B cell (primary cell): Measurements from ENCODE around the gene CCL15. TPM values are rescaled to one million over a fixed set of nuclear protein-coding genes. Genes with fewer than 3 reads are reported as not detected.

ENCODE experiments used
- ATAC-seq: fragments of 200-7000 bp; cut with Tn5 transposase; one replicate; pipeline ENCODE4 v1.10.0; 2021; ENCODE audit warnings: low read depth, mild to moderate bottlenecking, moderate number of reproducible peaks, moderate library complexity
- CTCF ChIA-PET: fragments of 350-600 bp; sonication (Branson Sonifier 250); formaldehyde crosslinking; loops from one replicate; lab custom pipeline; 2021; ENCODE audit warnings: antibody characterized with exemption, inconsistent platforms; lab: Charles Lee
- POLR2A ChIA-PET: fragments of 350-600 bp; sonication (Branson Sonifier 250); formaldehyde crosslinking; loops from one replicate; lab custom pipeline; 2021; ENCODE audit warnings: antibody characterized with exemption; lab: Charles Lee
- DNase-seq: peaks from one replicate; pipeline ENCODE4 v3.0.0; 2013
- H2AFZ ChIP-seq: 2 replicates; pipeline ENCODE4 v1.6.1; 2012; ENCODE audit warnings: mild to moderate bottlenecking, low read depth, low read length; ENCODE audit not compliant: insufficient read depth, poor library complexity, severe bottlenecking
- H3K27ac ChIP-seq, 2 donors: 1 replicate in 1 of 2; 2 replicates in 1 of 2; pipeline ENCODE4 v1.5.1; 2012 to 2013; ENCODE audit warnings: low read length in 2 of 2, mild to moderate bottlenecking in 2 of 2, moderate library complexity in 1 of 2
- H3K27me3 ChIP-seq, 4 experiments: fragments of 200-600 bp in 1 of 4; sonication (generic) in 1 of 4; replicated peaks in 1 of 4; 1 replicate in 2 of 4; 2 replicates in 2 of 4; pipeline versions ENCODE4 v1.6.1 to v1.7.0; 2013 to 2016; ENCODE audit warnings: low read length in 3 of 4, mild to moderate bottlenecking in 2 of 4, mixed read lengths in 1 of 4, moderate library complexity in 1 of 4; ENCODE audit not compliant: insufficient read depth in 4 of 4, control insufficient read depth in 3 of 4; ENCODE audit errors: control extremely low read depth in 1 of 4
- H3K36me3 ChIP-seq, 2 experiments: replicated peaks in 1 of 2; 1 replicate in 1 of 2; 2 replicates in 1 of 2; pipeline versions ENCODE4 v1.6.1 to v1.7.1; 2013; ENCODE audit warnings: low read length in 1 of 2; ENCODE audit not compliant: insufficient read depth in 2 of 2, control insufficient read depth in 1 of 2; ENCODE audit errors: control extremely low read depth in 1 of 2, extremely low read depth in 1 of 2
- H3K4me1 ChIP-seq, 2 donors: fragments of 200-600 bp in 1 of 2; sonication (generic) in 1 of 2; 1 replicate in 1 of 2; 2 replicates in 1 of 2; pipeline versions ENCODE4 v1.5.1 to v1.6.1; 2013 to 2017; ENCODE audit warnings: low read length in 2 of 2; ENCODE audit not compliant: control insufficient read depth in 2 of 2, insufficient read depth in 2 of 2
- H3K4me2 ChIP-seq: replicated peaks from 2 replicates; pipeline ENCODE3; 2012; ENCODE audit warnings: mild to moderate bottlenecking, low read depth, low read length; ENCODE audit not compliant: poor library complexity, severe bottlenecking
- H3K4me3 ChIP-seq, 5 experiments: fragments of 200-600 bp in 1 of 5; sonication (generic) in 1 of 5; 1 replicate in 3 of 5; 2 replicates in 2 of 5; pipeline versions ENCODE4 v1.5.1 to v1.7.0; 2011 to 2016; ENCODE audit warnings: low read length in 4 of 5, mild to moderate bottlenecking in 4 of 5, low read depth in 2 of 5, control low read depth in 1 of 5, moderate library complexity in 1 of 5; ENCODE audit not compliant: insufficient read depth in 1 of 5; ENCODE audit errors: control extremely low read depth in 1 of 5, extremely low read depth in 1 of 5
- H3K79me2 ChIP-seq: fragments of 200-600 bp; sonication (generic); one replicate; pipeline ENCODE4 v1.6.0; 2016; ENCODE audit warnings: low read length; ENCODE audit not compliant: control insufficient read depth, insufficient read depth
- H3K9ac ChIP-seq: fragments of 200-600 bp; sonication (generic); 2 replicates; pipeline ENCODE4 v1.6.1; 2017; ENCODE audit warnings: mild to moderate bottlenecking, low read length, moderate library complexity
- H3K9me3 ChIP-seq, 3 donors: one replicate each; pipeline versions ENCODE4 v1.6.1 to v1.7.1; 2013; ENCODE audit warnings: low read length in 2 of 3; ENCODE audit not compliant: control insufficient read depth in 2 of 3, insufficient read depth in 1 of 3; ENCODE audit errors: control extremely low read depth in 1 of 3
- H4K20me1 ChIP-seq: 2 replicates; pipeline ENCODE4 v1.6.0; 2012; ENCODE audit warnings: mild to moderate bottlenecking, low read length; ENCODE audit not compliant: insufficient read depth, control insufficient read depth, poor library complexity, severe bottlenecking
- H3K27ac Mint-ChIP-seq: one replicate; pipeline ENCODE4 v1.8.0; 2021; ENCODE audit warnings: mixed read lengths
- H3K27me3 Mint-ChIP-seq: one replicate; pipeline ENCODE4 v1.8.0; 2021; ENCODE audit warnings: mixed read lengths
- H3K4me1 Mint-ChIP-seq: one replicate; pipeline ENCODE4 v1.8.0; 2021; ENCODE audit warnings: mixed read lengths
- H3K4me3 Mint-ChIP-seq: one replicate; pipeline ENCODE4 v1.8.0; 2021; ENCODE audit warnings: mixed read lengths
- H3K9me3 Mint-ChIP-seq: one replicate; pipeline ENCODE4 v1.8.0; 2022; ENCODE audit warnings: mixed read lengths; ENCODE audit not compliant: insufficient read depth
- CTCF ChIP-seq: fragments of 200-600 bp; IDR thresholded peaks from one replicate; pipeline ENCODE4 v1.8.0; 2022; ENCODE audit warnings: antibody characterized with exemption, mild to moderate bottlenecking
- EZH2 ChIP-seq: IDR thresholded peaks from 2 replicates; pipeline ENCODE4 v1.6.1; 2012; ENCODE audit warnings: borderline replicate concordance, low read depth, mild to moderate bottlenecking, moderate library complexity, low read length; ENCODE audit not compliant: insufficient read depth, poor library complexity, severe bottlenecking
- WGBS: methylation state at CpG from one replicate; pipeline ENCODE4 v1.1.5; 2013; ENCODE audit warnings: missing lambda C conversion rate; ENCODE audit not compliant: insufficient coverage; 5-methylcytosine and 5-hydroxymethylcytosine counted together
- intact Hi-C: fragments of 100-400 bp; cut with micrococcal nuclease; formaldehyde crosslinking; loops from one replicate; pipeline ENCODE4 v1.10.0; 2022
- polyA plus RNA-seq: library from polyadenylated mRNA; depleted of rRNA; stranded (reverse); fragments of >200 nt; gene quantifications from 2 replicates; pipeline ENCODE4 v1.2.3, GENCODE V29; 2012
- total RNA-seq, 2 donors: library from RNA; stranded (reverse); fragments of 120-200 nt in 1 of 2; gene quantifications; 1 replicate in 1 of 2; 2 replicates in 1 of 2; pipeline versions ENCODE4 v1.2.3 to v1.2.4, GENCODE V29; 2013 to 2022

CCL15 gene
- total and polyA plus RNA-seq, 2 donors (not counting 1 experiment from before 2014, with no cell fraction given) = not detected

- Histone ChIP-seq H3K9me3 (peaks cover 5 to 7% (median 6%) of the 10 kb centered on the region in 3 donors), H3K79me2 (no peaks in the 10 kb centered on the region), H3K27ac (no peak overlapping the region), H2AFZ (no peak overlapping the region), H3K4me2 (no peak overlapping the region), H3K9ac (no peak overlapping the region), H3K36me3 (no peaks in the 10 kb centered on the region), H3K4me1 (peaks cover 9 to 11% of the 10 kb centered on the region in 2 donors), H4K20me1 (no peaks in the 10 kb centered on the region), H3K4me3 (no peak overlapping the region), H3K27me3 (no peaks in the 10 kb centered on the region)
- WGBS = 100% methylated on average over 1 of the region's 2 CpGs
- ChIA-PET POLR2A (no interaction called here), CTCF (interaction anchor here (1.0 to 2.2 kb wide), 2 partner anchors 15 to 158 kb away, joined by 4 to 10 read pairs; no protein-coding TSS in a partner anchor)
- Mint-ChIP-seq H3K27me3 (peaks cover 7% of the 10 kb centered on the region), H3K27ac (no peak overlapping the region), H3K4me1 (peaks cover 19% of the 10 kb centered on the region), H3K4me3 (no peak overlapping the region), H3K9me3 (peaks cover 5% of the 10 kb centered on the region)
- intact Hi-C loops = no loop called here
- TF ChIP-seq CTCF = no peak
- no peak for TF ChIP-seq EZH2
- DNase-seq = no peak
- no peak for ATAC-seq
Measured at GRCh38 chr17:35991075-35991474, 10.3 kb downstream of the CCL15 start.

- TF ChIP-seq EZH2 = no peak
- TF ChIP-seq CTCF = no peak
- Mint-ChIP-seq H3K27me3 (peaks cover 7% of the 10 kb centered on the region), H3K4me3 (no peak overlapping the region), H3K27ac (no peak overlapping the region), H3K4me1 (no peaks in the 10 kb centered on the region), H3K9me3 (peaks cover 5% of the 10 kb centered on the region)
- CTCF ChIA-PET = interaction anchor here (1.4 to 2.1 kb wide), 2 partner anchors 12 to 161 kb away, joined by 6 to 7 read pairs; no protein-coding TSS in a partner anchor
- H3K27ac ChIP-seq = no peak overlapping the region
- intact Hi-C loops = no loop called here
- no peaks in the 10 kb centered on the region for H4K20me1 ChIP-seq
- peaks cover 0 to 3% (median 1%) of the 10 kb centered on the region in 4 experiments for H3K27me3 ChIP-seq
- no peak for ATAC-seq
- H3K9ac ChIP-seq = no peak overlapping the region
- H3K4me2 ChIP-seq = no peak overlapping the region
- POLR2A ChIA-PET = no interaction called here
- H3K79me2 ChIP-seq = no peaks in the 10 kb centered on the region
- no peak overlapping the region for H2AFZ ChIP-seq
- no peak overlapping the region for H3K4me3 ChIP-seq
- peaks cover 0 to 3% of the 10 kb centered on the region in 2 donors for H3K4me1 ChIP-seq
- H3K9me3 ChIP-seq = peaks cover 5 to 7% (median 6%) of the 10 kb centered on the region in 3 donors
- no peaks in the 10 kb centered on the region for H3K36me3 ChIP-seq
- DNase-seq = no peak
Measured at GRCh38 chr17:35988164-35988563, 13.2 kb downstream of the CCL15 start.
